Subcutaneous adipose tissue (tissue), 4 donors: ENCODE data around the gene BCLAF3. TPM values are rescaled to one million over a fixed set of nuclear protein-coding genes. Genes with fewer than 3 reads are reported as not detected.

Source experiments
- total RNA-seq, 4 donors: library from RNA; depleted of rRNA; stranded (reverse); fragments of >200 nt; gene quantifications; one replicate each; pipeline ENCODE4 v1.1.0, GENCODE V29; 2016
- TF ChIP-seq, protein P1 (sequence below): fragments of 450-650 bp; IDR thresholded peaks from one replicate; pipeline ENCODE4 v1.5.1; 2016; ENCODE audit warnings: low read depth, mild to moderate bottlenecking, control low read depth, antibody characterized with exemption, moderate library complexity

The BCLAF3 gene
- total RNA-seq = 10 to 100 TPM; 14.4 to 26.2 (median 19.2) TPM

DNA sequence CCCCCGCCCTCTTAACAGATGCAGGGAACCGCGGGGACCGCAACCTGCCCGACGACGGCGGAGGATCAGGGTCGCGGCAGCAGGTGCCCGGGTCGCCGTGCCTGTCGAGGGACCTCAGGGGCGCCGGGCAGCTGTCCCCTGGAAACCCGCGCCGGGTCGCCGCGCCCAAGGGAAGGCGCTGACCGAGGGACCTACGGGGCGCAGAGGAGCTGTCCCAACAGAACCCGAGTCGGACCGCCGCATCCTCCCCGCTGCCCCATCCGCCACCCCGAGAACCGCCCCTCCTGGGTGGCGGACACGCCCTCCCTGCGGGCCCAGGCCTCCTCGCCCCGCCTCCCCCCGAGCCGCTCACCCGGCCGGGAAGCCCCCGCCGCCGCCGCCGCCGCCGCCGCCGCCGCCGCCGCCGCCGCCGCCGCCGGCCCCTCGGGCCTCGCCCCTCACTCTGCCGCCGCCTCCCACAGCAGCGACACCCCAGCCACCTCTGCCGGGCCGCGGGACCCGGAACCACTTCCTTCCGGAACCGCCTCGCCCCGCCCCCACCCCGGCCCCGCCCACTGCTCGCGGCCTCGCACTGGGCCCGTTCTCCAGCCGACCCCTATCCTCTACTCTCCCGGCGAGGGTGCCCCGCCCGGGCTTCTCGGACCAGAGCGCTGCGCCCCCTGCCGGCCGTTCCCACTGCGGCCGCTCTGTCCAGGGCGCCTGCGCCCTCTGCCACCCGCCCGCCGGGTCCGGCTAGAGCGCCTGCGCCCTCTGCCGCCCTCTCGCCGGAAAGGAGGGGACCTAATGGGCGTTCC lies at the start of gene BCLAF3:
TSS of gene BCLAF3 (minus strand) at position 506 of the 794 bp plus-strand sequence. CDS start 20,797 bp downstream, outside the sequence.
- TF ChIP-seq, protein P1, sequence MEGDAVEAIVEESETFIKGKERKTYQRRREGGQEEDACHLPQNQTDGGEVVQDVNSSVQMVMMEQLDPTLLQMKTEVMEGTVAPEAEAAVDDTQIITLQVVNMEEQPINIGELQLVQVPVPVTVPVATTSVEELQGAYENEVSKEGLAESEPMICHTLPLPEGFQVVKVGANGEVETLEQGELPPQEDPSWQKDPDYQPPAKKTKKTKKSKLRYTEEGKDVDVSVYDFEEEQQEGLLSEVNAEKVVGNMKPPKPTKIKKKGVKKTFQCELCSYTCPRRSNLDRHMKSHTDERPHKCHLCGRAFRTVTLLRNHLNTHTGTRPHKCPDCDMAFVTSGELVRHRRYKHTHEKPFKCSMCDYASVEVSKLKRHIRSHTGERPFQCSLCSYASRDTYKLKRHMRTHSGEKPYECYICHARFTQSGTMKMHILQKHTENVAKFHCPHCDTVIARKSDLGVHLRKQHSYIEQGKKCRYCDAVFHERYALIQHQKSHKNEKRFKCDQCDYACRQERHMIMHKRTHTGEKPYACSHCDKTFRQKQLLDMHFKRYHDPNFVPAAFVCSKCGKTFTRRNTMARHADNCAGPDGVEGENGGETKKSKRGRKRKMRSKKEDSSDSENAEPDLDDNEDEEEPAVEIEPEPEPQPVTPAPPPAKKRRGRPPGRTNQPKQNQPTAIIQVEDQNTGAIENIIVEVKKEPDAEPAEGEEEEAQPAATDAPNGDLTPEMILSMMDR = no peak

DNA sequence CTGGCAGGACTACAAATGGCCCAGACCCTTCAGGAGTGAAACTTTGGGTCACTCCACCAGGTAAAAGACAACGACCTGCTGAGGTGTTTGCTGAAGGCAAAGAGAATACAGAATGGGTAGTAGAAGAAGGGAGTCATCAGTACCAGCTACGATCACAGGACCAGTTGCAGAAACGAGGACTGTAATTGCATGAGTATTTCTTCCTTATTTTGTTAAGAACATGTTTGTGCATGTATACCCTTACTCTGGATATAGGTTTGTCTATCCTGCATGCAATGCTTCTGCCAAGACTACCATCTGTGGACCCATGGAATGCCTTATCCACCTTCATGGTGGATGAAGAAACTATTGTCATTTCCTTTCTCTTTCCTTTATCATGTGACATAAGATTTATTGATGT lies 48.1 kb upstream of the BCLAF3 start:
- TF ChIP-seq, protein P1 = no peak

DNA sequence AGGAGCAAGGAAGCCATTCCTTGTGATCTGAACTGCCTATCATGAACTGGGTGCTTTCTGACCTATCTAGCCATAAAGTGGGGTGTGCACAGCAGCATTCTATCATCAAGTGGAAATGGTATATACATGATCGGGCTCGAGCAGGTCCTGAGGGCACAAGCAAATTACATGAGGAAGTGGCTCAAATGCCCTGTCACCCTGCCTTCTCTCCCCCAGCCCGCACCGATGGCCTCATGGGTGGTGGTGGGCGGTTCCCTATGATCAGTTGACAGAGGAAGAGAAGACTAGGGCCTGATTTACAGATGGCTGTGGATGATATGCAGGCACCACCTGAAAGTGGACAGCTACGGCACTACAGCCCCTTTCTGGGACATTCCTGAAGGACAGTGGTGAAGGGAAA lies 46.3 kb upstream of the BCLAF3 start:
- TF ChIP-seq, protein P1 = no peak

DNA sequence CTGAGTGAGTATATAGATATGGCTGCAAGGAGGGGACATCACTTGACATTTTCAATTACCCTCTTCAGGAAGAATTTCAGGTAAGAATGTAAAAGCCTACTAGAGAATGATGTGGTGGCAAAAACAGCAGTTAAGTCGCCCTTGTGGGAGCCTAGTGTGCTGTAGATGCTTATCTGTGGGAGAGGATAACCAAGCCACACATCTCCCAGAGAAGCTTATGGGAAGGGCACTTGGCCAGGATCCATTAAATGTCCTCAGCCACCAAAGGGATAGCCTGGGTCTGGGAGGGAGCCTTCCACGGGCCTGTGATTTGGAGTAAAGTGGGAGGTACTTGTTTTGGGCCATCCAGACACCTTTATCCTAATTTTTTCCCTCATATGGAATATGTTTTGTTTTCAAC lies 41.3 kb upstream of the BCLAF3 start:
- TF ChIP-seq, protein P1 = no peak

DNA sequence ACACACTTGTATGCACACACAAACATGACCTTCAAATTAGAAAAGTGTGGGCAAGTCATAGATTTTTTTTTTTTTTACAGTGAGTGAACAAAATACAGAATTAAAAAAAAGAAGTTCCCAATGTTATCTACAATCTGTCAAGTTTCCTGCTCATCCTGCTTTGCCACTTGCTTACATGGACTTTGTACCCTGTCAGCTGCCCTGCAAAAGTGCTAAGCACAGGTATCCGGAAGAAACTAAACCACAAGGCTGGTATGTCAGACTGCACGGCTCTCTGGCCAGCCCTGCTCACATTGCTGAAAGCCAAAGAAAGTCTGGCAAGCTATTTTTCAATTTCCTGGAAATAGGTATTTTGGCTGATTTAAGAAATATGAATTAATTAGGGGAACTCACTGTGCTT lies 38.9 kb upstream of the BCLAF3 start:
- TF ChIP-seq, protein P1 = no peak

DNA sequence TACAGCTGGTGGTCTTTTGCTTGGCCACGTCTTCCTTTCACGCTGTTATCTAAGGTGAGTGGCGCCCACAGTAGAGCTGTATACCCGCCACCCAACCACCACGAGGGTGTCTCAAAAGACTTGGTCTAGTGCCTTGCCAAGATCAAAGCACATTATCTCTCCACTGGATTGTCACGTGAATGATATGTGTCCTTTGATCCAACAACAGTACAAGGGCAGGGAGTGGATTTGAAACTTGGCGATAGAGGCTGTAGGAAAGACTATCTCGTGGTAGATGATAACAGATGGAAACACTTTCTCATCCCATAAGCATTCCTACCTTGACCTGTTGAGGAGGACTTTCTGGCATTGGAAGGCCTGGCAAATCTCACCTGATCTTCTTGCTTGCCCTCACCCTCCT lies 37.7 kb upstream of the BCLAF3 start:
- TF ChIP-seq, protein P1 = no peak

DNA sequence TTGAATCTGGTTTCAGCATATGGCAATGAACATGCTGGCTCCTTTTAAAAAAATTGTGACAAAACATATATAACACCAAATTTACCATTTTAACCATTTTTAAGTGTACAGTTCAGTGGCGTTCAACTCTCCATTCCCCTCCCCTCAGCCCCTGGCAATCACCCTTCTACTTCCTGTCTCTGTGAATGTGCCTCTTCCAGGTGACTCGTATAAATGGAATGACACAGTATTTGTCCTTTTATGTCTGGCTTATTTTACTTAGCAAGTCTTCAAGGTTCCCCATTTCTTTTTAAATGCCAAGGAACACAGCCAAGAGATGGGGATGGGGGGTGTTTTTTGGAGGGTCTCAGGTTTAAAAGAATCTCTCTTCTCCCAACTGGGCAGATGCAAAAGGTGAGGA lies 35.4 kb upstream of the BCLAF3 start:
- TF ChIP-seq, protein P1 = no peak
